Measurements from ENCODE around the gene S100A1.

DNA sequence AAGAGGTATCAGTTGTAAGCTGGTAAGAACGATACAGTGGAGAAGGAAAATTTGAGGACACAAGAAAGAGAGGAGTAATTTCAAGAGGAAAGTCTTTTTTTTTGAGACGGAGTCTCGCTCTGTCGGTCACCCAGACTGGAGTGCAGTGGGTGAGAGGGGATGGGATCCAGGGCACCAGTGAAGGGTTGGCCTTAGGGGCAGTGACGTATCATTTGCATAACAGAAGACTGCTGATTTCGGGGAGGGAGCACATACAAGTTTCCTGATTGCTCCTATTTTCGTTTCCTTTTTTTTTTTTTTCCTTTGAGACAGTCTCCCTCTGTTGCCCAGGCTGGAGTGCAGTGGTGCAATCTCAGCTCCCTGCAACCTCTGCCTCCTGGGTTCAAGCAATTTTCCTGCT, 5.1 kb upstream of the S100A1 start:
- TF ChIP-seq TAF1 (IDR thresholded peaks at IDR 0.05; ENCODE audit: borderline replicate concordance, low read depth, low read length) (no peak), EZH2phosphoT487 (IDR thresholded peaks at IDR 0.05; ENCODE audit: borderline replicate concordance, low read depth) (no peak), POLR2AphosphoS5 (IDR thresholded peaks at IDR 0.05; ENCODE audit: low read depth, low read length) (no peak), RXRA (IDR thresholded peaks at IDR 0.05; ENCODE audit: borderline replicate concordance, low read depth) (no peak), SMC3 (IDR thresholded peaks at IDR 0.05; ENCODE audit: low read depth, low read length) (no peak), YY1 (IDR thresholded peaks at IDR 0.05; ENCODE audit: low read depth) (no peak), TCF12 (IDR thresholded peaks at IDR 0.05) (no peak), SIN3A (IDR thresholded peaks at IDR 0.05; ENCODE audit: borderline replicate concordance, low read depth, low read length) (no peak), NFIC (IDR thresholded peaks at IDR 0.05; ENCODE audit: borderline replicate concordance) (no peak), RAD21 (IDR thresholded peaks at IDR 0.05; ENCODE audit: low read length) (no peak)
- TF ChIP-seq, protein P1, sequence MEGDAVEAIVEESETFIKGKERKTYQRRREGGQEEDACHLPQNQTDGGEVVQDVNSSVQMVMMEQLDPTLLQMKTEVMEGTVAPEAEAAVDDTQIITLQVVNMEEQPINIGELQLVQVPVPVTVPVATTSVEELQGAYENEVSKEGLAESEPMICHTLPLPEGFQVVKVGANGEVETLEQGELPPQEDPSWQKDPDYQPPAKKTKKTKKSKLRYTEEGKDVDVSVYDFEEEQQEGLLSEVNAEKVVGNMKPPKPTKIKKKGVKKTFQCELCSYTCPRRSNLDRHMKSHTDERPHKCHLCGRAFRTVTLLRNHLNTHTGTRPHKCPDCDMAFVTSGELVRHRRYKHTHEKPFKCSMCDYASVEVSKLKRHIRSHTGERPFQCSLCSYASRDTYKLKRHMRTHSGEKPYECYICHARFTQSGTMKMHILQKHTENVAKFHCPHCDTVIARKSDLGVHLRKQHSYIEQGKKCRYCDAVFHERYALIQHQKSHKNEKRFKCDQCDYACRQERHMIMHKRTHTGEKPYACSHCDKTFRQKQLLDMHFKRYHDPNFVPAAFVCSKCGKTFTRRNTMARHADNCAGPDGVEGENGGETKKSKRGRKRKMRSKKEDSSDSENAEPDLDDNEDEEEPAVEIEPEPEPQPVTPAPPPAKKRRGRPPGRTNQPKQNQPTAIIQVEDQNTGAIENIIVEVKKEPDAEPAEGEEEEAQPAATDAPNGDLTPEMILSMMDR (IDR thresholded peaks at IDR 0.05), result no peak
- TF ChIP-seq, protein P2, sequence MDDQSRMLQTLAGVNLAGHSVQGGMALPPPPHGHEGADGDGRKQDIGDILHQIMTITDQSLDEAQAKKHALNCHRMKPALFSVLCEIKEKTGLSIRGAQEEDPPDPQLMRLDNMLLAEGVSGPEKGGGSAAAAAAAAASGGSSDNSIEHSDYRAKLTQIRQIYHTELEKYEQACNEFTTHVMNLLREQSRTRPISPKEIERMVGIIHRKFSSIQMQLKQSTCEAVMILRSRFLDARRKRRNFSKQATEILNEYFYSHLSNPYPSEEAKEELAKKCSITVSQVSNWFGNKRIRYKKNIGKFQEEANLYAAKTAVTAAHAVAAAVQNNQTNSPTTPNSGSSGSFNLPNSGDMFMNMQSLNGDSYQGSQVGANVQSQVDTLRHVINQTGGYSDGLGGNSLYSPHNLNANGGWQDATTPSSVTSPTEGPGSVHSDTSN (IDR thresholded peaks at IDR 0.05), result no peak
- TF ChIP-seq, protein P3, sequence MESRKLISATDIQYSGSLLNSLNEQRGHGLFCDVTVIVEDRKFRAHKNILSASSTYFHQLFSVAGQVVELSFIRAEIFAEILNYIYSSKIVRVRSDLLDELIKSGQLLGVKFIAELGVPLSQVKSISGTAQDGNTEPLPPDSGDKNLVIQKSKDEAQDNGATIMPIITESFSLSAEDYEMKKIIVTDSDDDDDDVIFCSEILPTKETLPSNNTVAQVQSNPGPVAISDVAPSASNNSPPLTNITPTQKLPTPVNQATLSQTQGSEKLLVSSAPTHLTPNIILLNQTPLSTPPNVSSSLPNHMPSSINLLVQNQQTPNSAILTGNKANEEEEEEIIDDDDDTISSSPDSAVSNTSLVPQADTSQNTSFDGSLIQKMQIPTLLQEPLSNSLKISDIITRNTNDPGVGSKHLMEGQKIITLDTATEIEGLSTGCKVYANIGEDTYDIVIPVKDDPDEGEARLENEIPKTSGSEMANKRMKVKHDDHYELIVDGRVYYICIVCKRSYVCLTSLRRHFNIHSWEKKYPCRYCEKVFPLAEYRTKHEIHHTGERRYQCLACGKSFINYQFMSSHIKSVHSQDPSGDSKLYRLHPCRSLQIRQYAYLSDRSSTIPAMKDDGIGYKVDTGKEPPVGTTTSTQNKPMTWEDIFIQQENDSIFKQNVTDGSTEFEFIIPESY (IDR thresholded peaks at IDR 0.05; ENCODE audit: borderline replicate concordance, low read depth), result no peak
- TF ChIP-seq, protein P4, sequence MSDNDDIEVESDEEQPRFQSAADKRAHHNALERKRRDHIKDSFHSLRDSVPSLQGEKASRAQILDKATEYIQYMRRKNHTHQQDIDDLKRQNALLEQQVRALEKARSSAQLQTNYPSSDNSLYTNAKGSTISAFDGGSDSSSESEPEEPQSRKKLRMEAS (IDR thresholded peaks at IDR 0.05; ENCODE audit: low read depth), result no peak
